Measurements from ENCODE around the gene RAPGEF1.

RAPGEF1 gene

DNA sequence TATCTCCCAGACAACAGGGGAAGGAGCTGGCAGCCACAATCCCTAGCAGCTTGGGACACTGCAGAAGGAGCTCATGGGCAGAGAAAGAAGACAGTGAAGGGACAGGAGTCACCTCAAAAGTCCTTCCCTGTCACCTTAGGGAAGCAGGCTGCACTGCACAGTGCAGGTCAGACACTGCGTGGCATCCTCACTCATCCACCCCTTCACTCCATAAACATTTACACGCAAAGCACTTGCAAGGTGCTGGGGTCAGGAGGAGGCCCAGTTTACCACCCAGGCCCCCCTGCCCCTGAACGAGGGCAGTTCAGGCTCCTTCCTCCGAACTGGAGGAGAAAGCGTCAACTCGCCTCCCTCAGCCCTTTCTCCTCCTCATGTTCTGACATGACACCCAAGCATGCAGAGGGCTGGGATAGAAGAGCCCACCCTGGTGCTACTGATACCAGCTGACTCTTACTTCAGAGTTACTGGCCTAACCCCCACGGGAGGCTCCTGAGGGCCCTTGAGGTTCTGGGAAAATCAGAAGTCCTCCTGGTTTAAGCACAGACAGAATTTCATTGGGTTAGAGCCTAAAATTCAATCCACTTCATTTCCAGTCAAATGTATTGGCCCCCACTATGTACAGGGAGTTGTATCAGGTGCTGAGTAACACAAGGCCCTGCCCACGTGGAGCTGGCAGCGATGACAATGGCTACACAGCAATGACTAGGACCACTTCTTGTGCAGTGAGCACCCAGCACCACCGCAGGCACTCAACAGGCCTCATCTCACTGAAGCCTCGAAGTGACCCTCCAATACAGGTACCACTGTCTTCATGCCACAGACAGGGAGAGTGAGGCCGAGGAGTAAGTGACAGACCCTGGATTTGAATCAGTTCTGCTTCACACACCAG, 70.4 kb downstream of the RAPGEF1 start:
- DNase-seq (ENCODE audit: low read depth) = no peak
- TF ChIP-seq POLR2A (IDR thresholded peaks at IDR 0.05; ENCODE audit: extremely low read depth, insufficient read length) (no peak), CTCF (IDR thresholded peaks at IDR 0.05; ENCODE audit: low read depth, low read length) (no peak), MAX (IDR thresholded peaks at IDR 0.05; ENCODE audit: low read depth, low read length) (no peak), MYC (IDR thresholded peaks at IDR 0.05; ENCODE audit: low read depth, low read length) (no peak)
- no peak overlapping the region for H3K4me3 ChIP-seq (ENCODE audit: low read depth, low read length)

DNA sequence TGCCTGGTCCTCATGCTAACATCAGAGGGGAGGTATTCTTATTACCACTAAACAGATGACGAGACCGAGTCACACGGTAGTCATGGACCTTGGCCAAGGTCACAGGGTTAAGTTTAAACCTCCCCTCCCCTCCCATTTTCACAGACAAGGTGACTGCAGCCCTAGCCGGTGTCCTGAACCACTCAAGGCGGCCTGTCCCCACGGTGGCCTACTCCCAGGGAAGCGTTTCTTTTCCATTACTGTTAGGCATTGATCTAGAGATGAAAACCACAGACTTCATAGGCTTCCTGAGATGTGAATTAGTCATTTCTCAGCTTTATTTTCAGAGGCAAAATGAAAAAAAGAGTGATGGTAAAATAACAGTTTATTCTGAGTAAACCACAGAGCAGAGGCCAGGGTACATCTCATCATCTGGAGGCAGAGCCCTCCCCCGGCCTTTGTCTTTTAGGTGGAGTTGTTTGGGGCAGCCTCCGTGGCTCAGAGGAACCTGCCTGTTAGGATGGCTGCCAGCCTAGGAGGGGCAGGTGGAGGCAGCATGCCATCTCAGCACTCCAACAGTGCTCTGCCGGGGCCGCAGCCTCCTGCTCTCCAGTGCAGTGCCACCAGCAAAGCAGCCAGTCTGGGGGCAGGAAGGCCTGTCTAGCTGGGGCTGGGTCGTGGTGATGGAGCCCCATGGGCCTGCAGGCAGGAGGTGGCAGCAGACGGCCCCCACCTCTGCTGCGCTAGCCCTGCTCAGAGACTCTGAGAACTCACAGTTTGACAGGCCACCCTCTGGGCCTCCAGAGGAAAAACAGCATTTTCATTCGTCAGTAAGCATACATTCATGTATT, 71.2 kb downstream of the RAPGEF1 start:
- peak; percentile 62 for DNase-seq (ENCODE audit: low read depth)
- 0 out of 2 replicates have a peak, but pooled peaks have one; percentile 7 for TF ChIP-seq MYC (IDR thresholded peaks at IDR 0.05; ENCODE audit: low read depth, low read length)
- no peak for TF ChIP-seq POLR2A (IDR thresholded peaks at IDR 0.05; ENCODE audit: extremely low read depth, insufficient read length)
- TF ChIP-seq CTCF (IDR thresholded peaks at IDR 0.05; ENCODE audit: low read depth, low read length) = no peak
- TF ChIP-seq MAX (IDR thresholded peaks at IDR 0.05; ENCODE audit: low read depth, low read length) = no peak
- H3K4me3 ChIP-seq (ENCODE audit: low read depth, low read length) = no peak overlapping the region

GRCh38 chr9:131668057-131668438, 71.8 kb downstream of the RAPGEF1 start:
- TF ChIP-seq POLR2A (IDR thresholded peaks at IDR 0.05; ENCODE audit: extremely low read depth, insufficient read length) = no peak
- TF ChIP-seq CTCF (IDR thresholded peaks at IDR 0.05; ENCODE audit: low read depth, low read length) = no peak
- TF ChIP-seq MAX (IDR thresholded peaks at IDR 0.05; ENCODE audit: low read depth, low read length) = no peak
- no peak overlapping the region for H3K4me3 ChIP-seq (ENCODE audit: low read depth, low read length)
- DNase-seq (ENCODE audit: low read depth) = no peak

- H3K4me3 ChIP-seq (ENCODE audit: low read depth, low read length) = no peak overlapping the region
- no peak for TF ChIP-seq MYC (IDR thresholded peaks at IDR 0.05; ENCODE audit: low read depth, low read length)
- peak; percentile 19 for DNase-seq (ENCODE audit: low read depth)
These were observed 72.3 kb downstream of the RAPGEF1 start for GRCh38 chr9:131667576-131667975.

- TF ChIP-seq POLR2A (IDR thresholded peaks at IDR 0.05; ENCODE audit: extremely low read depth, insufficient read length) (no peak), CTCF (IDR thresholded peaks at IDR 0.05; ENCODE audit: low read depth, low read length) (no peak), MAX (IDR thresholded peaks at IDR 0.05; ENCODE audit: low read depth, low read length) (no peak), MYC (IDR thresholded peaks at IDR 0.05; ENCODE audit: low read depth, low read length) (no peak)
- no peak overlapping the region for H3K4me3 ChIP-seq (ENCODE audit: low read depth, low read length)
- no peak for DNase-seq (ENCODE audit: low read depth)
These were observed 73.1 kb downstream of the RAPGEF1 start for GRCh38 chr9:131666774-131667173.

DNA sequence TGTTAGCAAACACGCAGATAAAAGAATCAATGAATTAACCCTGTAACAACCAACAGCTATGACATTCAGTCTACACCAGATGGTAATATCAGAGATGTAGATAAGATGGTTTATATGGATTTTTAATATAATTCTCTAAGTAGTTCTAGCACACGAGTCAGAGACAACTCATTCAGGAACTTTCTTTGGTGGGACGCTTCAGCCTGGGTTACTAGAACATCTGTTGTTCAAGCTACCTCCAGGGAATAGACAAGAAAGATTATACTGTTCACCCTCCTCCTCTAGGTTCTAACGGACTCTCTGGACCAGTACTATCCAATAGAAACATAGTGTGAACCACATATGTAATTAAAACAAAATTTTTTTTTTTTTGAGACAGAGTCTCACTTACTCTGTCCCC, 73.8 kb downstream of the RAPGEF1 start:
- no peak overlapping the region for H3K4me3 ChIP-seq (ENCODE audit: low read depth, low read length)
- DNase-seq (ENCODE audit: low read depth) = no peak
- no peak for TF ChIP-seq MAX (IDR thresholded peaks at IDR 0.05; ENCODE audit: low read depth, low read length)
- no peak for TF ChIP-seq POLR2A (IDR thresholded peaks at IDR 0.05; ENCODE audit: extremely low read depth, insufficient read length)
- TF ChIP-seq MYC (IDR thresholded peaks at IDR 0.05; ENCODE audit: low read depth, low read length) = no peak
- TF ChIP-seq CTCF (IDR thresholded peaks at IDR 0.05; ENCODE audit: low read depth, low read length) = no peak
